Lung (tissue), 12 donors: Measurements from ENCODE around the gene HPS6. TPM values are rescaled to one million over a fixed set of nuclear protein-coding genes. Genes with fewer than 3 reads are reported as not detected.

Experiments used
- ATAC-seq: fragments of 200-7000 bp; cut with Tn5 transposase; one replicate; pipeline ENCODE4 v1.9.1; 2020; ENCODE audit warnings: moderate number of reproducible peaks; ENCODE audit not compliant: insufficient read depth, low FRiP score
- DNase-seq, 3 donors: peaks; one replicate each; pipeline ENCODE4 v3.0.0-alpha.2; 2013 to 2017
- H3K27ac ChIP-seq, 2 donors: one replicate each; pipeline ENCODE4 v1.5.1; 2013; ENCODE audit warnings: mild to moderate bottlenecking in 2 of 2, moderate library complexity in 2 of 2, control low read depth in 1 of 2, inconsistent platforms in 1 of 2, low read depth in 1 of 2, low read length in 1 of 2
- H3K27me3 ChIP-seq, 3 donors: one replicate each; pipeline ENCODE4 v1.5.1; 2013; ENCODE audit warnings: low read length in 2 of 3; ENCODE audit not compliant: control insufficient read depth in 3 of 3, insufficient read depth in 3 of 3
- H3K36me3 ChIP-seq, 4 donors: one replicate each; pipeline ENCODE4 v1.5.1; 2013; ENCODE audit warnings: low read length in 4 of 4, mild to moderate bottlenecking in 1 of 4, moderate library complexity in 1 of 4; ENCODE audit not compliant: control insufficient read depth in 4 of 4, insufficient read depth in 4 of 4
- H3K4me1 ChIP-seq, 5 donors: one replicate each; pipeline ENCODE4 v1.5.1; 2013; ENCODE audit warnings: low read length in 5 of 5, mild to moderate bottlenecking in 2 of 5, moderate library complexity in 1 of 5; ENCODE audit not compliant: control insufficient read depth in 5 of 5, insufficient read depth in 5 of 5
- H3K4me3 ChIP-seq: one replicate; pipeline ENCODE4 v1.5.1; 2013; ENCODE audit warnings: mild to moderate bottlenecking, control low read depth, moderate library complexity
- H3K9ac ChIP-seq, 2 donors: one replicate each; pipeline ENCODE4 v1.5.1; 2013; ENCODE audit warnings: low read length in 2 of 2, control low read depth in 1 of 2; ENCODE audit not compliant: insufficient read depth in 1 of 2
- H3K9me3 ChIP-seq, 4 donors: one replicate each; pipeline ENCODE4 v1.5.1; 2013; ENCODE audit warnings: low read length in 3 of 4, mild to moderate bottlenecking in 1 of 4, moderate library complexity in 1 of 4; ENCODE audit not compliant: control insufficient read depth in 4 of 4, insufficient read depth in 3 of 4
- CTCF ChIP-seq: IDR thresholded peaks from 2 replicates; pipeline ENCODE4 v1.5.1; 2012; ENCODE audit warnings: mild to moderate bottlenecking; ENCODE audit errors: control extremely low read depth, extremely low read depth
- WGBS, 2 donors: extraction: QIAGEN DNeasy Blood & Tissue Kit; methylation state at CpG; one replicate each; pipeline ENCODE4 v1.1.7; 2013; 5-methylcytosine and 5-hydroxymethylcytosine counted together
- polyA plus RNA-seq, 2 donors: library from polyadenylated mRNA; stranded (reverse); fragments of 200-250 nt; gene quantifications; one replicate each; pipeline ENCODE4 v1.2.1, GENCODE V29; 2013
- total RNA-seq, 2 donors: library from RNA; depleted of rRNA in 1 of 2; stranded (reverse); fragments of >200 nt in 1 of 2; gene quantifications; one replicate each; pipeline ENCODE4 v1.2.1, GENCODE V29; 2014 to 2021
- donor health status: control.
- donor health status: control.
- donor health status: Bipolar disorder and iron deficiency.
- donor health status: healthy.
- donor health status: DM: yes; HTN: yes; CAD: no.

The HPS6 gene
- total and polyA plus RNA-seq, 4 donors: 10.8 to 28.2 (median 16.3) TPM

- Histone ChIP-seq H3K27ac (no peak overlapping the region), H3K27me3 (no peaks in the 10 kb centered on the region), H3K36me3 (peaks cover 2 to 20% (median 9%) of the 10 kb centered on the region in 4 donors), H3K4me3 (no peak overlapping the region), H3K4me1 (peaks cover 0 to 3% (median 0%) of the 10 kb centered on the region in 5 donors), H3K9ac (no peak overlapping the region), H3K9me3 (no peaks in the 10 kb centered on the region)
- no peak for TF ChIP-seq CTCF
- DNase-seq (no peak), ATAC-seq (no peak)
Observed at GRCh38 chr10:102038410-102038809, 26.7 kb upstream of the HPS6 start.

GRCh38 chr10:102040305-102041050 lies 24.7 kb upstream of the HPS6 start:
- 60 to 70% methylated on average over 7 of the region's 7 CpGs for whole genome bisulfite sequencing, 2 donors
- no peak overlapping the region for H3K9ac ChIP-seq

GRCh38 chr10:102045292-102045691 lies 19.9 kb upstream of the HPS6 start:
- ATAC-seq: no peak
- no peak overlapping the region for H3K27ac ChIP-seq
- no peak for TF ChIP-seq CTCF

More at GRCh38 chr10:102040305-102041050, 24.7 kb upstream of the HPS6 start:
- DNase-seq (peak in 1 of 3 donors; percentile 53), ATAC-seq (no peak)
- H3K36me3 ChIP-seq: peaks cover 0 to 16% (median 7%) of the 10 kb centered on the region in 4 donors
- no peaks in the 10 kb centered on the region for H3K9me3 ChIP-seq
- no peak overlapping the region for H3K27ac ChIP-seq
- peaks cover 0 to 11% (median 0%) of the 10 kb centered on the region in 5 donors for H3K4me1 ChIP-seq
- no peak for TF ChIP-seq CTCF
- H3K27me3 ChIP-seq: no peaks in the 10 kb centered on the region
- H3K4me3 ChIP-seq: no peak overlapping the region

More at GRCh38 chr10:102045292-102045691, 19.9 kb upstream of the HPS6 start:
- no peaks in the 10 kb centered on the region for H3K9me3 ChIP-seq
- no peaks in the 10 kb centered on the region for H3K27me3 ChIP-seq
- no peak overlapping the region for H3K9ac ChIP-seq
- no peaks in the 10 kb centered on the region for H3K36me3 ChIP-seq
- DNase-seq: peak in 2 of 3 donors; percentile 51 to 76
- H3K4me1 ChIP-seq: peaks cover 0 to 11% (median 0%) of the 10 kb centered on the region in 5 donors
- no peak overlapping the region for H3K4me3 ChIP-seq
- 35 to 40% methylated on average over 3 of the region's 3 CpGs for WGBS, 2 donors
